ENCODE results near the gene ACOXL. TPM values are rescaled to one million over a fixed set of nuclear protein-coding genes. Genes with fewer than 3 reads are reported as not detected.

ACOXL gene
- total RNA-seq, 4 donors from 2014 or later, result not detected

- 80 to 95% methylated on average over 7 to 8 of the region's 10 CpGs for WGBS, 2 donors
- no peak for DNase-seq
- Histone ChIP-seq H3K36me3 (no peaks in the 10 kb centered on the region), H3K4me1 (peaks cover 0 to 8% (median 0%) of the 10 kb centered on the region in 3 donors), H3K9me3 (no peaks in the 10 kb centered on the region), H3K27me3 (no peaks in the 10 kb centered on the region), H3K27ac (no peak overlapping the region), H3K4me3 (no peak overlapping the region)
- TF ChIP-seq POLR2A (IDR thresholded peaks at IDR 0.05), result no peak
- TF ChIP-seq CTCF (IDR thresholded peaks at IDR 0.05), result no peak
- intact Hi-C loops (cut with DNase I), result no loop called here
Measured at GRCh38 chr2:110979471-110980338, 247.3 kb downstream of the ACOXL start.

GRCh38 chr2:110980339-110981062 is 248.1 kb downstream of the ACOXL start:
- Histone ChIP-seq H3K36me3 (no peaks in the 10 kb centered on the region), H3K27me3 (no peaks in the 10 kb centered on the region), H3K4me1 (peaks cover 0 to 8% (median 0%) of the 10 kb centered on the region in 3 donors), H3K9me3 (no peaks in the 10 kb centered on the region), H3K4me3 (no peak overlapping the region), H3K27ac (no peak overlapping the region)
- DNase-seq, result no peak
- WGBS, 2 donors, result 73 to 84% methylated on average over 7 to 14 of the region's 14 CpGs
- TF ChIP-seq CTCF (IDR thresholded peaks at IDR 0.05) (no peak), POLR2A (IDR thresholded peaks at IDR 0.05) (no peak)
- intact Hi-C loops (cut with DNase I), result no loop called here

GRCh38 chr2:110983133-110983532 is 250.8 kb downstream of the ACOXL start:
- Histone ChIP-seq H3K36me3 (no peaks in the 10 kb centered on the region), H3K4me1 (peaks cover 0 to 8% (median 0%) of the 10 kb centered on the region in 3 donors), H3K9me3 (no peaks in the 10 kb centered on the region), H3K27me3 (no peaks in the 10 kb centered on the region), H3K4me3 (no peak overlapping the region), H3K27ac (no peak overlapping the region)
- intact Hi-C loops (cut with DNase I), result no loop called here
- TF ChIP-seq POLR2A (IDR thresholded peaks at IDR 0.05), result no peak
- no peak for TF ChIP-seq CTCF (IDR thresholded peaks at IDR 0.05)
- no peak for DNase-seq

- H3K27me3 ChIP-seq, result no peaks in the 10 kb centered on the region
- H3K4me1 ChIP-seq, result peaks cover 0 to 3% (median 0%) of the 10 kb centered on the region in 3 donors
- no peak overlapping the region for H3K4me3 ChIP-seq
- no peaks in the 10 kb centered on the region for H3K9me3 ChIP-seq
- intact Hi-C loops (cut with DNase I), result no loop called here
- no peak overlapping the region for H3K27ac ChIP-seq
- no peak for TF ChIP-seq CTCF (IDR thresholded peaks at IDR 0.05)
- no peak for TF ChIP-seq POLR2A (IDR thresholded peaks at IDR 0.05)
- no peak for DNase-seq
- WGBS, 2 donors, result 83 to 90% methylated on average over 8 of the region's 8 CpGs
- H3K36me3 ChIP-seq, result no peaks in the 10 kb centered on the region
Measured at GRCh38 chr2:110984694-110985490, 252.5 kb downstream of the ACOXL start.

Measured in esophagus squamous epithelium (tissue), 5 donors.